ENCODE measurements around the gene FNDC8. TPM values are rescaled to one million over a fixed set of nuclear protein-coding genes. Genes with fewer than 3 reads are reported as not detected.

The FNDC8 gene
- total and polyA plus RNA-seq, 2 of the 4 experiments (the other 2 are of a cell fraction) = not detected

DNA sequence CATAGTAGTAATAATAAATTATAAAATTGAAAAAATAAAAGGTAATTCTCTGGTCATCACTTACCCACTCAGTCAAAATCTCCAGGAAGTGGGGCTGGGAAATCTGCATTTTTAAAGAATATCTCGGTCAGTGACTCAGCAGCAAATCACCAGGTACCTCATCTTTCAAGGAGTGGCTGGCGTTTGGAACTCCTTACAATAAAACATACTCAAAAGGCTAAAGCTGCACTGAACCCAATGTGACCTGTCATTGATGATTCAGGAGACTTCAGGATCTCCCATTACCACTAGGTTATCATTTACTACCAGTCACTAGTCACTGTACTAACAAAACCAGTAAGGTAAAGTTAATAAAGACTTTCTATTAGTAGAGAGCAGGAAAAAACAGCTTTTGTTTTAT, 36.4 kb upstream of the FNDC8 start:
- DNase-seq = peak; percentile 72
- Histone ChIP-seq H4K8ac (ENCODE audit: low read depth in 2 of 2, low read length in 2 of 2) (no peak overlapping the region), H3K9ac (ENCODE audit: low read depth, low read length) (no peak overlapping the region), H3K36me3 (ENCODE audit: control insufficient read depth, insufficient read depth, low read length) (no peaks in the 10 kb centered on the region), H4K20me1 (ENCODE audit: insufficient read depth, low read length) (peaks cover 4% of the 10 kb centered on the region), H3K18ac (ENCODE audit: low read depth, low read length) (no peak overlapping the region), H2AFZ (replicated peaks; ENCODE audit: low read length, poor library complexity) (no peak overlapping the region), H2AK9ac (replicated peaks; ENCODE audit: low read depth, low read length, poor library complexity) (no peak overlapping the region), H2AK5ac (ENCODE audit: low read depth, low read length) (no peak overlapping the region), H4K5ac (ENCODE audit: low read depth, low read length) (no peak overlapping the region), H2BK120ac (ENCODE audit: low read depth, low read length) (0 out of 2 replicates have a peak overlapping the region, but pooled peaks have one; percentile 44), H3K14ac (replicated peaks; ENCODE audit: low read depth, low read length) (no peak overlapping the region), H3K9me1 (ENCODE audit: insufficient read depth, low read length) (peaks cover 19% of the 10 kb centered on the region), H3K23ac (ENCODE audit: low read depth, low read length) (no peak overlapping the region), H3K4me2 (ENCODE audit: low read depth, low read length) (peak overlapping the region; percentile 51; the same call in 1 of the 2 replicates), H3K27me3 (ENCODE audit: control insufficient read depth, insufficient read depth, low read length) (no peaks in the 10 kb centered on the region), H3K9me3 (ENCODE audit: control insufficient read depth, insufficient read depth, low read length) (no peaks in the 10 kb centered on the region), H4K91ac (ENCODE audit: insufficient read depth, low read depth, low read length) (no peak overlapping the region), H2BK15ac (ENCODE audit: low read depth, low read length) (no peak overlapping the region), H3K56ac (ENCODE audit: extremely low read depth, insufficient read depth, low read length) (no peak overlapping the region), H3K79me1 (ENCODE audit: low read depth in 1 of 2, low read length in 2 of 2) (peaks cover 9 to 62% of the 10 kb centered on the region in 2 experiments), H2BK20ac (ENCODE audit: low read depth, low read length) (no peak overlapping the region), H3K4me3 (ENCODE audit: insufficient read depth, low read depth, low read length) (no peak overlapping the region), H3K27ac (ENCODE audit: insufficient read depth, low read length) (no peak overlapping the region), H3K4ac (ENCODE audit: low read depth, low read length) (no peak overlapping the region), H2BK5ac (ENCODE audit: low read depth, low read length, poor library complexity, severe bottlenecking) (no peak overlapping the region), H3K4me1 (ENCODE audit: control insufficient read depth, insufficient read depth, low read length) (peaks cover 13% of the 10 kb centered on the region)
- dilution Hi-C loops (cut with HindIII; ENCODE audit: low sequenced_read_pairs, unreplicated experiment) (no loop called here), in situ Hi-C loops (cut with MboI; ENCODE audit: low sequenced_read_pairs) (no loop called here), intact Hi-C loops (cut with micrococcal nuclease) (no loop called here)
- TF ChIP-seq POLR2A (IDR thresholded peaks at IDR 0.05; ENCODE audit: low read depth, low read length) (no peak), SMC3 (IDR thresholded peaks at IDR 0.05; ENCODE audit: low read depth, low read length) (no peak), MAFK (IDR thresholded peaks at IDR 0.05; ENCODE audit: low read depth, low read length) (0 out of 2 replicates have a peak, but pooled peaks have one; percentile 4), MAZ (IDR thresholded peaks at IDR 0.05; ENCODE audit: borderline replicate concordance, low read depth, low read length) (no peak), CHD1 (IDR thresholded peaks at IDR 0.05; ENCODE audit: low read depth, low read length) (no peak), NFE2L2 (IDR thresholded peaks at IDR 0.05; ENCODE audit: low read depth, low read length) (peak; percentile 54; the same call in 1 of the 2 replicates)
- POLR2A ChIA-PET (ENCODE audit: unreplicated experiment) = interaction anchor here (0.6 kb wide), 1 partner anchor 57 kb away, joined by 3 read pairs; no protein-coding TSS in a partner anchor
- ATAC-seq (ENCODE audit: low read depth) = no peak
- BruUV-seq (replicated peaks) = no TSS peak
- WGBS, 2 experiments (ENCODE audit: extremely low coverage in 2 of 2, insufficient read length in 1 of 2) = no CpG with 5 or more reads among the region's 2 CpGs
- CTCF ChIA-PET = no interaction called here
